Activated CD4-positive, alpha-beta T cell treated with anti-CD3 and anti-CD28 coated beads for 36 hours (primary cell): ENCODE measurements around the gene LARGE1. TPM values are rescaled to one million over a fixed set of nuclear protein-coding genes. Genes with fewer than 3 reads are reported as not detected.

Source experiments
- microRNA-seq: library from miRNA; unstranded; fragments of <30 nt; microRNA quantifications from one replicate; pipeline ENCODE4 v1.2.0, GENCODE V29; 2021; ENCODE audit warnings: borderline replicate concordance
- total RNA-seq, 2 experiments: library from RNA; stranded (reverse); gene quantifications; one replicate each; pipeline ENCODE4 v1.2.3, GENCODE V29; 2021

Gene LARGE1
- total RNA-seq, 2 experiments from 2014 or later: 0.39 to 0.57 TPM

Small RNA genes within 50 kb of the gene (microRNA-seq; reads per million reads assigned to microRNA genes)
- gene MIR4764: not detected
